Fibroblast of lung (primary cell): ENCODE measurements around the gene RAPGEF2.

ENCODE experiments used
- CTCF ChIP-seq, 2 donors: IDR thresholded peaks in 1 of 2; conservative IDR thresholded peaks in 1 of 2; 1 replicate in 1 of 2; 2 replicates in 1 of 2; pipeline ENCODE4 v1.5.1; 2011 to 2012; ENCODE audit warnings: low read length in 2 of 2, control low read depth in 1 of 2, inconsistent platforms in 1 of 2, low read depth in 1 of 2, mild to moderate bottlenecking in 1 of 2
- EZH2 ChIP-seq: IDR thresholded peaks from 2 replicates; pipeline ENCODE4 v1.5.1; 2012; ENCODE audit warnings: low read length, control low read depth, mild to moderate bottlenecking; ENCODE audit errors: missing control alignments

GRCh38 chr4:159101988-159102621 is 774 bp upstream of the RAPGEF2 start:
- TF ChIP-seq EZH2 (no peak), CTCF (conservative IDR thresholded peaks at IDR 0.05 in 1 of 2, IDR thresholded peaks at IDR 0.05 in 1 of 2; ENCODE audit: low read depth in 1 of 2, low read length in 2 of 2) (no peak)
